VCaP (cell line): ENCODE measurements around the gene DDI2.
"Not testable (repeated sequence)": the region's sequence is repeated elsewhere in the genome, so short reads cannot be mapped to it uniquely, and the experiment has no call there.

Source experiments
- H3K27ac ChIP-seq: fragments of 450-650 bp; 2 replicates; pipeline ENCODE4 v1.5.1; 2017
- TF ChIP-seq, protein P1 (sequence below): fragments of 450-650 bp; conservative IDR thresholded peaks from 2 replicates; pipeline ENCODE4 v1.5.1; 2017; ENCODE audit warnings: mild to moderate bottlenecking, moderate library complexity

Gene DDI2

GRCh38 chr1:15640667-15641066, 23.4 kb downstream of the DDI2 start:
- H3K27ac ChIP-seq = no peak overlapping the region
- TF ChIP-seq, protein P1, sequence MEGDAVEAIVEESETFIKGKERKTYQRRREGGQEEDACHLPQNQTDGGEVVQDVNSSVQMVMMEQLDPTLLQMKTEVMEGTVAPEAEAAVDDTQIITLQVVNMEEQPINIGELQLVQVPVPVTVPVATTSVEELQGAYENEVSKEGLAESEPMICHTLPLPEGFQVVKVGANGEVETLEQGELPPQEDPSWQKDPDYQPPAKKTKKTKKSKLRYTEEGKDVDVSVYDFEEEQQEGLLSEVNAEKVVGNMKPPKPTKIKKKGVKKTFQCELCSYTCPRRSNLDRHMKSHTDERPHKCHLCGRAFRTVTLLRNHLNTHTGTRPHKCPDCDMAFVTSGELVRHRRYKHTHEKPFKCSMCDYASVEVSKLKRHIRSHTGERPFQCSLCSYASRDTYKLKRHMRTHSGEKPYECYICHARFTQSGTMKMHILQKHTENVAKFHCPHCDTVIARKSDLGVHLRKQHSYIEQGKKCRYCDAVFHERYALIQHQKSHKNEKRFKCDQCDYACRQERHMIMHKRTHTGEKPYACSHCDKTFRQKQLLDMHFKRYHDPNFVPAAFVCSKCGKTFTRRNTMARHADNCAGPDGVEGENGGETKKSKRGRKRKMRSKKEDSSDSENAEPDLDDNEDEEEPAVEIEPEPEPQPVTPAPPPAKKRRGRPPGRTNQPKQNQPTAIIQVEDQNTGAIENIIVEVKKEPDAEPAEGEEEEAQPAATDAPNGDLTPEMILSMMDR = no peak

- TF ChIP-seq, protein P1 = no peak
- no peak overlapping the region for H3K27ac ChIP-seq
These were observed 32.7 kb downstream of the DDI2 start for GRCh38 chr1:15649937-15650336.

DNA sequence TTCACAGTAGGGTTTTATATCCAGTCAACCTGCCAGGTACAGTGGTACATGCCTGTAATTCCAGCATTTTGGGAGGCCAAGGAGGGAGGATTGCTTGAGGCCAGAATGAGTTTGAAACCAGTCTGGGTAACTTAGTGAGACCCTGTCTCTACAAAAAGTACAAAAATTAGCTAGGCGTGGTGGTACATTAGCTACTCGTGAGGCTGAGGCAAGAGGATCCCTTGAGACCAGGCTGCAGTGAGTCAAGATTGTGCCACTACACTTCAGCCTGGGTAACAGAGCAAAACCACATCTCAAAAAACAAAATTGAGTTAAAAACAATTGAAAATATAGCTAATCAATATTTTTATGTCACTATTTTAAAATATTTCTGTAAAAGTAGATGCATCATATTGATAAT, 33.2 kb downstream of the DDI2 start:
- H3K27ac ChIP-seq = no peak overlapping the region
- TF ChIP-seq, protein P1 = no peak

DNA sequence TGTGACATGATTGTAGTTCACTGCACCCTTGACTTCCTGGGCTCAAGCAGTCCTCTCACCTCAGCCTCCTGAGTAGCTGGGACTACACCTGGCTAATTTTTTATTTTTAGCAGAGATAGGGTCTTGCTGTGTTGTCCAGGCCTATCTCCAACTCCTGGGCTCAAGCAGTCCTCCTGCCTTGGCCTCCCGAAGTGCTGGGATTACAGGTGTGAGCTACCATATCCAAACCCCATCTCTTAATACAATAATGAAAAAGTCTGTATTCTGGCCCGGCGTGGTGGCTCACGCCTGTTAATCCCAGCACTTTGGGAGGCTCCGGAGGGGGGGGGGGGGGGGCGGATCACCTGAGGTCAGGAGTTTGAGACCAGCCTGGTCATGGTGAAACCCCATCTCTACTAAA, 34.9 kb downstream of the DDI2 start:
- not testable (repeated sequence) for H3K27ac ChIP-seq

DNA sequence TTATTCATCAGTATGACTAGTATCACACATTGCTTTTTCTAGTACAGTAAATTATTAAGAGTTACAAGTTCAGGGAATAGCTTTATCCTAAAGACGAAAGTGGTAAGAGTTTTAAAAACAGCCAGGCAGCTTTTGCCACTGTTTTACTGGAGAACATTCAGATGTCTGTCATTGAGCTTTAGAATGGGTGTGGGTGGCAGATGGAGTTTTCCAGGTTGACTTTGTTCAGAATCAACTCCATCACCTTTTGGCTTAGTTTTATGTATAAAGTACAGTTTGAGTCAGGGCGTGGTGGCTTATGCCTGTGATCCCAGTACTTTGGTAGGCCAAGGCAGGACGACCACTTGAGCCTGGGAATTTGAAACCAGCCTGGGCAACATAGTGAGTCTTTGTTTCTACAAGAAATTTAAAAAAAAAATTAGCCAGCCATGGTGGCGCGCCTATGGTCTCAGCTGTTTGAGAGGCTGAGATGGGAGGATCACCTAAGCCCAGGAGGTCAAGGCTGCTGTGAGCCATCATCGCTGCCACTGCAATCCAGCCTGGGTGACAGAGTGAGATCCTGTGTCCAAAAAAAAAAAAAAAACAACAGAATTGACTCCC, 36.9 kb downstream of the DDI2 start:
- H3K27ac ChIP-seq = no peak overlapping the region
- TF ChIP-seq, protein P1 = no peak

DNA sequence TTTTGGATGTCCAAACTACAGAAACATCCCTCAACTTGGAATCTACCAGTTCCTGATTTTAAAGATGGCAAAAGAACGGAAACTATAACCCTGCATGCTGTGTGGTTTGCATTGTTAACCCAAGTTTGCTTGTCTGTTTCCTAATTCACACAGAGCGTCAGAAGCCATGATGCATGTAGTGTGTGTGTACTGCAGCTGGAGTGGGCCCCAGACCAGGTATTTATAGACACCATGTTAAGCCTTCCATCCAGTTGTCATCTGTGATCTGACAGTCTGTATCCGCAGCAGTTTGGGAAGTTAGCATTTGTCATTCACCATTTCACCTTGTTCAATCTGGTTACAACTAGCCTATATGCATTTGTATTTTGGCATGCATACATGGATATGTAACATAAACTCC, 39.2 kb downstream of the DDI2 start:
- TF ChIP-seq, protein P1 = no peak
- H3K27ac ChIP-seq = no peak overlapping the region

DNA sequence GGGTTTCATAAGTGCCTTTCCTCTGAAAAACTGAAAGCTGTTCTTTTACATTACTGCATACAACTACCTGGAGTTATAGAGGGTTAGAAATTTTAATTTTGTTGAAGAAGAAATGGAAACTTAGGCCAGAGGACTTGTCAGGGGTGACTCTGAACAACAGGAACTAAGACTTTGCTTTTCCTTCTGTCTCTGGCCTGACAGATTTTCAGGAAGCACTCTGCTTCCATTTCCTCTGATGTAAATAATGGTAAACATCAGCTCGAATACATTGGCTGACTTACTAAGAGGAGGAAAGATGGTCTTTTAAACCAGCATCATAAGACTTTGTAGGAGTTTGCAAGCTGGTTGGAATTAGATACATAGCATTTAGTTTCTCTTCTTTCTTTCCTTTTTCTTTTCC, 39.8 kb downstream of the DDI2 start:
- TF ChIP-seq, protein P1 = no peak
- H3K27ac ChIP-seq = no peak overlapping the region

DNA sequence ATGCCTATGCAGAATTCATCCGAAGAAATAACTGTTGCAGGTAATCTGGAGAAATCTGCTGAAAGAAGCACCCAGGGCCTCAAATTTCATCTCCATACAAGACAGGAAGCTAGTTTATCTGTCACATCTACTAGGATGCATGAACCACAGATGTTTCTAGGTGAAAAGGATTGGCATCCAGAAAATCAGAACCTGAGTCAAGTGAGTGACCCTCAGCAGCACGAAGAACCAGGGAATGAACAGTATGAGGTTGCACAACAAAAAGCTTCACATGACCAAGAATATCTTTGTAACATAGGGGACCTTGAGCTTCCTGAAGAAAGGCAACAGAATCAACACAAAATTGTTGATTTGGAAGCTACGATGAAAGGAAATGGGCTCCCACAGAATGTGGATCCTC, 42.9 kb downstream of the DDI2 start:
- TF ChIP-seq, protein P1 = no peak
- no peak overlapping the region for H3K27ac ChIP-seq
